ENCODE measurements around the gene SLC26A4.

The SLC26A4 gene

GRCh38 chr7:107715531-107715930 lies 54.9 kb downstream of the SLC26A4 start:
- Histone ChIP-seq H3K36me3 (ENCODE audit: control insufficient read depth in 2 of 2, insufficient read depth in 2 of 2, low read length in 2 of 2) (no peaks in the 10 kb centered on the region), H3K4me3 (ENCODE audit: low read length in 2 of 2) (no peak overlapping the region), H3K9ac (ENCODE audit: low read length in 2 of 2) (no peak overlapping the region), H3K9me3 (ENCODE audit: control insufficient read depth in 2 of 2, low read length in 2 of 2) (no peaks in the 10 kb centered on the region), H3K27me3 (ENCODE audit: control insufficient read depth in 1 of 2, insufficient read depth in 2 of 2, low read length in 2 of 2) (no peaks in the 10 kb centered on the region), H3K27ac (ENCODE audit: low read length) (no peak overlapping the region), H3K4me1 (ENCODE audit: control insufficient read depth, insufficient read depth, low read length) (no peaks in the 10 kb centered on the region)

GRCh38 chr7:107718456-107719193 lies 58.0 kb downstream of the SLC26A4 start:
- no peak overlapping the region for H3K9ac ChIP-seq (ENCODE audit: low read length in 2 of 2)
- H3K27me3 ChIP-seq (ENCODE audit: control insufficient read depth in 1 of 2, insufficient read depth in 2 of 2, low read length in 2 of 2), result no peaks in the 10 kb centered on the region
- H3K9me3 ChIP-seq (ENCODE audit: control insufficient read depth in 2 of 2, low read length in 2 of 2), result no peaks in the 10 kb centered on the region
- H3K27ac ChIP-seq (ENCODE audit: low read length), result no peak overlapping the region
- no peak overlapping the region for H3K4me3 ChIP-seq (ENCODE audit: low read length in 2 of 2)
- H3K4me1 ChIP-seq (ENCODE audit: control insufficient read depth, insufficient read depth, low read length), result no peaks in the 10 kb centered on the region
- no peaks in the 10 kb centered on the region for H3K36me3 ChIP-seq (ENCODE audit: control insufficient read depth in 2 of 2, insufficient read depth in 2 of 2, low read length in 2 of 2)

GRCh38 chr7:107721286-107721685 lies 60.7 kb downstream of the SLC26A4 start:
- Histone ChIP-seq H3K36me3 (ENCODE audit: control insufficient read depth in 2 of 2, insufficient read depth in 2 of 2, low read length in 2 of 2) (no peaks in the 10 kb centered on the region), H3K4me3 (ENCODE audit: low read length in 2 of 2) (no peak overlapping the region), H3K27ac (ENCODE audit: low read length) (no peak overlapping the region), H3K9ac (ENCODE audit: low read length in 2 of 2) (no peak overlapping the region), H3K9me3 (ENCODE audit: control insufficient read depth in 2 of 2, low read length in 2 of 2) (no peaks in the 10 kb centered on the region), H3K4me1 (ENCODE audit: control insufficient read depth, insufficient read depth, low read length) (no peaks in the 10 kb centered on the region), H3K27me3 (ENCODE audit: control insufficient read depth in 1 of 2, insufficient read depth in 2 of 2, low read length in 2 of 2) (no peaks in the 10 kb centered on the region)

GRCh38 chr7:107723255-107723654 lies 62.6 kb downstream of the SLC26A4 start:
- H3K27me3 ChIP-seq (ENCODE audit: control insufficient read depth in 1 of 2, insufficient read depth in 2 of 2, low read length in 2 of 2), result no peaks in the 10 kb centered on the region
- no peaks in the 10 kb centered on the region for H3K9me3 ChIP-seq (ENCODE audit: control insufficient read depth in 2 of 2, low read length in 2 of 2)
- no peak overlapping the region for H3K27ac ChIP-seq (ENCODE audit: low read length)
- no peaks in the 10 kb centered on the region for H3K36me3 ChIP-seq (ENCODE audit: control insufficient read depth in 2 of 2, insufficient read depth in 2 of 2, low read length in 2 of 2)
- no peak overlapping the region for H3K4me3 ChIP-seq (ENCODE audit: low read length in 2 of 2)
- H3K4me1 ChIP-seq (ENCODE audit: control insufficient read depth, insufficient read depth, low read length), result no peaks in the 10 kb centered on the region
- no peak overlapping the region for H3K9ac ChIP-seq (ENCODE audit: low read length in 2 of 2)

- Histone ChIP-seq H3K36me3 (ENCODE audit: control insufficient read depth in 2 of 2, insufficient read depth in 2 of 2, low read length in 2 of 2) (no peaks in the 10 kb centered on the region), H3K9me3 (ENCODE audit: control insufficient read depth in 2 of 2, low read length in 2 of 2) (no peaks in the 10 kb centered on the region), H3K27me3 (ENCODE audit: control insufficient read depth in 1 of 2, insufficient read depth in 2 of 2, low read length in 2 of 2) (no peaks in the 10 kb centered on the region), H3K27ac (ENCODE audit: low read length) (no peak overlapping the region), H3K9ac (ENCODE audit: low read length in 2 of 2) (no peak overlapping the region), H3K4me3 (ENCODE audit: low read length in 2 of 2) (no peak overlapping the region), H3K4me1 (ENCODE audit: control insufficient read depth, insufficient read depth, low read length) (no peaks in the 10 kb centered on the region)
Observed at GRCh38 chr7:107725138-107725740, 64.6 kb downstream of the SLC26A4 start.

GRCh38 chr7:107726356-107727130 lies 65.9 kb downstream of the SLC26A4 start:
- H3K27ac ChIP-seq (ENCODE audit: low read length), result no peak overlapping the region
- H3K27me3 ChIP-seq (ENCODE audit: control insufficient read depth in 1 of 2, insufficient read depth in 2 of 2, low read length in 2 of 2), result no peaks in the 10 kb centered on the region
- no peak overlapping the region for H3K4me3 ChIP-seq (ENCODE audit: low read length in 2 of 2)
- H3K36me3 ChIP-seq (ENCODE audit: control insufficient read depth in 2 of 2, insufficient read depth in 2 of 2, low read length in 2 of 2), result no peaks in the 10 kb centered on the region
- no peaks in the 10 kb centered on the region for H3K4me1 ChIP-seq (ENCODE audit: control insufficient read depth, insufficient read depth, low read length)
- H3K9ac ChIP-seq (ENCODE audit: low read length in 2 of 2), result no peak overlapping the region
- H3K9me3 ChIP-seq (ENCODE audit: control insufficient read depth in 2 of 2, low read length in 2 of 2), result no peaks in the 10 kb centered on the region

- Histone ChIP-seq H3K9ac (ENCODE audit: low read length in 2 of 2) (no peak overlapping the region), H3K4me1 (ENCODE audit: control insufficient read depth, insufficient read depth, low read length) (no peaks in the 10 kb centered on the region), H3K4me3 (ENCODE audit: low read length in 2 of 2) (no peak overlapping the region), H3K9me3 (ENCODE audit: control insufficient read depth in 2 of 2, low read length in 2 of 2) (no peaks in the 10 kb centered on the region), H3K36me3 (ENCODE audit: control insufficient read depth in 2 of 2, insufficient read depth in 2 of 2, low read length in 2 of 2) (no peaks in the 10 kb centered on the region), H3K27me3 (ENCODE audit: control insufficient read depth in 1 of 2, insufficient read depth in 2 of 2, low read length in 2 of 2) (no peaks in the 10 kb centered on the region), H3K27ac (ENCODE audit: low read length) (no peak overlapping the region)
Observed at GRCh38 chr7:107728276-107728675, 67.6 kb downstream of the SLC26A4 start.

GRCh38 chr7:107742678-107743566 lies 82.3 kb downstream of the SLC26A4 start:
- no peaks in the 10 kb centered on the region for H3K9me3 ChIP-seq (ENCODE audit: control insufficient read depth in 2 of 2, low read length in 2 of 2)
- peak overlapping the region; percentile 88 to 98 for H3K4me3 ChIP-seq (ENCODE audit: low read length in 2 of 2)
- no peaks in the 10 kb centered on the region for H3K36me3 ChIP-seq (ENCODE audit: control insufficient read depth in 2 of 2, insufficient read depth in 2 of 2, low read length in 2 of 2)
- peak overlapping the region; percentile 90 to 97 for H3K9ac ChIP-seq (ENCODE audit: low read length in 2 of 2)
- peak overlapping the region; percentile 98 for H3K27ac ChIP-seq (ENCODE audit: low read length)
- H3K4me1 ChIP-seq (ENCODE audit: control insufficient read depth, insufficient read depth, low read length), result peaks cover 16% of the 10 kb centered on the region
- H3K27me3 ChIP-seq (ENCODE audit: control insufficient read depth in 1 of 2, insufficient read depth in 2 of 2, low read length in 2 of 2), result no peaks in the 10 kb centered on the region

- H3K4me1 ChIP-seq (ENCODE audit: control insufficient read depth, insufficient read depth, low read length), result peaks cover 16% of the 10 kb centered on the region
- no peaks in the 10 kb centered on the region for H3K27me3 ChIP-seq (ENCODE audit: control insufficient read depth in 1 of 2, insufficient read depth in 2 of 2, low read length in 2 of 2)
- peak within 1 kb of the TSS; percentile 98 for H3K27ac ChIP-seq (ENCODE audit: low read length)
- H3K9me3 ChIP-seq (ENCODE audit: control insufficient read depth in 2 of 2, low read length in 2 of 2), result no peaks in the 10 kb centered on the region
- H3K9ac ChIP-seq (ENCODE audit: low read length in 2 of 2), result peak within 1 kb of the TSS; percentile 90 to 97
- peak within 1 kb of the TSS; percentile 88 to 98 for H3K4me3 ChIP-seq (ENCODE audit: low read length in 2 of 2)
- H3K36me3 ChIP-seq (ENCODE audit: control insufficient read depth in 2 of 2, insufficient read depth in 2 of 2, low read length in 2 of 2), result no peaks in the 10 kb centered on the region
Observed at GRCh38 chr7:107743567-107744344, 83.1 kb downstream of the SLC26A4 start, which contains the start of gene CBLL1. TSS of gene CBLL1 (plus strand) at chr7:107744142. CDS start at chr7:107744164, 22 bp downstream.
